RPMI8226 (cell line): ENCODE data around the gene GRB7.
A peak's percentile ranks its signal among the peaks of the same experiment; 100 is the strongest.
"Not testable (repeated sequence)": the region's sequence is repeated elsewhere in the genome, so short reads cannot be mapped to it uniquely, and the experiment has no call there.

Experiments
- DNase-seq: peaks from one replicate; pipeline ENCODE4 v3.0.0-alpha.2; 2015

GRB7 gene

GRCh38 chr17:39736319-39737165, 1.2 kb upstream of the GRB7 start:
- DNase-seq = peak; percentile 21

DNA sequence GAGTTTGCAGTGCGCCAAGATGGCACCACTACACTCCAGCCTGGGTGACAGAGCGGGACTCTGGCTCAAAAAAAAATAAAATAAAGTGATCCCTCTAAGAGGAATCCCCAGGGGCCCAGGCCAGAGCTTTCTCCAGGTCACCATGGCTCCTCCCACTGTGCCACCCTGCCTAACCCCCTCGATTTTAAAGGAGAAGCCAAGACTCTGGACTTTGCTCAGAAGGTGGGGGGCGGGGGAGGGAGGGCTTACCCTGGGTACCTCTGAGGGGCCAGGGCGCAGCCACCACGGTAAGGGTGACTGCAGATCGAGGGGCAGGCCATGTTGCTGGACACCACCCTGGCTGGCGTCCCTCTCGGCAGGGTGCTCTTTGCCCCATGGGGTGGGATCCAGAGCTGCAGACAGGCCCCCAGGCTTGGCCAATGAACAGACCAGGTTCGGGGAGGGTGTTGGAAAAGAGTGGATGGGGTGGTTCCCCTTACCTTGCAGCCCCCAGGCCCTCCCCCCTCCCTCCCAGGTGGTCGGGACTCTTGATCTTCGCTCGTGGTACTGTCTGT, 455 bp upstream of the GRB7 start:
- peak; percentile 24 for DNase-seq

DNA sequence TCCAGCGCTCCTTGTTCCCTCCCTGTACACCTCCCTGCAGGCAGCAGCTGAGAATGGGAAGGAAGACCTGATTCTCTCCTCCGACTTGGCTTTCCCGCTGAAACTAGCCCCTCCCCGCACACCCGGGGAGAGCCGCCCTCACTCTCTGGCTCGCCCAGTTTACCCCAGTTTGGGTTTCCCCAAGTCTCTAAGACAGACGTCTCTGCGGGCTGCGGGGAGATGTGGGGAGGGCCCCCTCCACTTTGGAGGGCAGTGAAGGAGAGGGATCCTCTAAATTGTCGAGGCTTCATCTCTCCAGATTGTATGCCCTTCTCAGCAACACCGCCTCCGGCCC, 797 bp downstream of the GRB7 start:
- peak; percentile 77 for DNase-seq

DNA sequence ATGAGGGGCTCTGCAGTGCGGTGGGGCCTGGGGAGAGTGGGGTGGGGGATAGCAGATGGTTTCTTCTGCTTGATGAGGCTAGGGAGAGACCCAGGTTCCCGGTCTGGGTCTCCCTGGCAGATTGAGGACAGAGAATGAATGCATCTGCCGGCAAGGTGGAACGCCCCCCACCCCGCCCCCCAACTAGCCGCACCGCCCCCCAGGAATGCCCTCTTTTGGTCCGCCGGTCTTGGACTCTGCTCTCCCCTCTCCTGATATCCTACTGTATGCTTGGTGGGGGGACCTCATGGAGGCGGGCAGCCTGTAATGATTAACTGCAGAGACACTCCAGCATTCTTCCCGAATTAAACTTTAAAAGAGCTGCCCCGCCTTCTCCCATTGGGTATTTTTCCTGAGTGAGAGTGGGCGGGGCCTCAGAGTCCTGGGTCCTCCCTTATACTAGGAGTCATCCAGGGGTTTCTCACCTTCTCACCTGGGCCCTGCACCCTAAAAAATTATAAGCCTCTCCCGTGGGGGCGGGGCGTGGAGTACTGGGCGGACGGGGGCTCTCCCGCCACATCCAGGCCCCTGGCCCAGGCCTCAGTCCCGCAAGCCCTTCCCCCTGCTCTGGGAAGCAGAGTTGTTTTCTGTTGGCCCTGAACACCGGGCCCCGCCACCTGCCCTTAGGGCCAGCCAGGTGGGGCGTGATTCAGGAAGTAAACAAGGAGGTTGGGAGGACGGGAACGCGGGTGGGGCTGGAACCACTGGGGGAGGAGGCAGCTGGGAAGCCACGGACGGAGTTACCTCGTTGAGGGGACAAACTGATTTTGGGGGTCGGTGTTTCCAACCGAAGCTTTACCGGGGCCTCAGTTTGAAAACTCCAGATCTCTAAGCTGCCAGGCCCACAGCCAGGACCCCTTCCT, 1.5 kb downstream of the GRB7 start:
- peak; percentile 79 for DNase-seq

GRCh38 chr17:39739885-39740356, 2.2 kb downstream of the GRB7 start:
- DNase-seq = no peak

DNA sequence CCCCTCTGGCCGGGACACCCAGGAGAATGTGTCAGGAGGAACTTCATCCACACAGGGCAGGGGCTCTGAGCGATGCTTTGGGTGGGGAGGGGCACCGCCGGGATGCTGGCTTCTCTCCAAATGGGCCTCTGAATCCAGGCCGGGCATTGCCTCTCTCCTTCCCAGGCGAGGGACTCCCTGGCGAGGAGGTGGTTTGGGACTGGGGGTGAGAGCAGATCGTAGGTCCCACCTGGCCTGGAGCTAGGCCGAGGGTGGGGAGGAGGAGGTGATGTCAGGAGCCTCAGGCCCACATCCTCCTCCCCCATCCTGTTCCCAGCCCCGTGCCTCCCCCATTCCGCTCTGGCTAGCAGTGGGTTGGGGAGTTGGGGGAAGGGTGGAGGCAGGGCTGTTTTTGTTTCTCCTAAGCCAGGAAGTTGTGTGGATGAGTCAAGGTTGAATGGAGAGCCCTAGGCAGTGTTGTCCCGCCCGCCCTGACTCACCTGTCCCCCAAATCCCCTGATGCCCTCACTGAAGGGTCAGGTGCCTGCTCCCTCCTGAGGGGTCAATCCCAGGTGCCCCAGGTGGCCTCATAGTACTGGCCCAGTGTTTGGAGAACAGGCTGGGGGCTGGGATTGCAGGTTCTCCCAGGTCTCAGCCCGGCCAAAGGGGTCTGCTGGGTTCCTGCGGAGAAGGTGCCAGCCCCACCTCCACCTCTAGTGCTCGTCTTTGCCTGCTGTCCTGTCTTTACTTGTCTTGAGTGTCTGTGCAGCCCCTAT, 2.8 kb downstream of the GRB7 start:
- DNase-seq = no peak

DNA sequence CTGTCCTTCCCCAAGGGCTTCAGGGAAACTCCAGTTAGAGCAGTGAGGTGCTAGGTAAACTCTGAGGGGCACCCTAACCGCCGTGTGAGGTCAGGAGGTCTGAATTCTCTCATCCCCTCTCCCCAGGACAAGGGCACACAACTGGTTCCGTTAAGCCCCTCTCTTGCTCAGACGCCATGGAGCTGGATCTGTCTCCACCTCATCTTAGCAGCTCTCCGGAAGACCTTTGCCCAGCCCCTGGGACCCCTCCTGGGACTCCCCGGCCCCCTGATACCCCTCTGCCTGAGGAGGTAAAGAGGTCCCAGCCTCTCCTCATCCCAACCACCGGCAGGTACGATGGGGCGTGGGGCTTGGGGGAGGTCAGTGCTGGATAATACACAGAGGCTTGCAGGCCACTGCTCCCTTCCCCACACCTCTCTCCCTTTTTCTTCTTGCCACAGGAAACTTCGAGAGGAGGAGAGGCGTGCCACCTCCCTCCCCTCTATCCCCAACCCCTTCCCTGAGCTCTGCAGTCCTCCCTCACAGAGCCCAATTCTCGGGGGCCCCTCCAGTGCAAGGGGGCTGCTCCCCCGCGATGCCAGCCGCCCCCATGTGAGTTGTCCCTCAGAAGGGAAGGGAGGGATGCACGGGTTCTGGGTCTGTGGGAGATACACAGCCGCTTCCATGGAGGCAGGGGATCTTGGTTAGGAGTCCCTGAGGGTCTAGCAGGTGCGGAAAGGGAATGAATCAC, 4.6 kb downstream of the GRB7 start:
- no peak for DNase-seq

DNA sequence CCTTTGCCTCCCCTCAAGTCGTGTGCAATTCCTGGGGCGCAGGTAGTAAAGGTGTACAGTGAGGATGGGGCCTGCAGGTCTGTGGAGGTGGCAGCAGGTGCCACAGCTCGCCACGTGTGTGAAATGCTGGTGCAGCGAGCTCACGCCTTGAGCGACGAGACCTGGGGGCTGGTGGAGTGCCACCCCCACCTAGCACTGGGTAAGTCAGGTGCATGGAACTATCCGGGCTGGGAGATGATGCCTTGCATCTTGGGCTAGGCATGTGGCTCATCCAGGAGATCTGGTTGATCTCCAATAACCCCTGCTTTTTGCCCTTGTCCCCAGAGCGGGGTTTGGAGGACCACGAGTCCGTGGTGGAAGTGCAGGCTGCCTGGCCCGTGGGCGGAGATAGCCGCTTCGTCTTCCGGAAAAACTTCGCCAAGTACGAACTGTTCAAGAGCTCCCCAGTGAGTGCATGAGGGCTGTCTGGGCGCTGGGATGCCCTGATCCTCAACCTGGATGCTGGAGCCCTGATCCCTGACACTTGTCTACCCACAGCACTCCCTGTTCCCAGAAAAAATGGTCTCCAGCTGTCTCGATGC, 5.2 kb downstream of the GRB7 start:
- no peak for DNase-seq

GRCh38 chr17:39744075-39744835, 6.5 kb downstream of the GRB7 start:
- no peak for DNase-seq

GRCh38 chr17:39744836-39745215, 7.1 kb downstream of the GRB7 start:
- DNase-seq = no peak

GRCh38 chr17:39745335-39746144, 7.8 kb downstream of the GRB7 start:
- DNase-seq = no peak

DNA sequence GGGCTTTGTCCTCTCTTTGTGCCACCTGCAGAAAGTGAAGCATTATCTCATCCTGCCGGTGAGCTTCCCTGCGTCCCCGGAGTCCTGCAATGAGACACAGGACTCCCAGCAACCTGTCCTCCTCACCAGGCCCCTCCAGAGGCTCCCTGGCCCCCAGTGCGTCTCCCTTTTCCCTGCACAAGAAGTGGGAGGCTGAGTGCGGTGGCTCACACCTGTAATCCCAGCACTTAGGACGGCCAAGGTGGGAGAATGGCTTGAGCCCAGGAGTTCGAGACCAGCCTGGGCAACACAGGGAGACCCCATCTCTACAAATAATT, 8.4 kb downstream of the GRB7 start:
- DNase-seq = no peak

DNA sequence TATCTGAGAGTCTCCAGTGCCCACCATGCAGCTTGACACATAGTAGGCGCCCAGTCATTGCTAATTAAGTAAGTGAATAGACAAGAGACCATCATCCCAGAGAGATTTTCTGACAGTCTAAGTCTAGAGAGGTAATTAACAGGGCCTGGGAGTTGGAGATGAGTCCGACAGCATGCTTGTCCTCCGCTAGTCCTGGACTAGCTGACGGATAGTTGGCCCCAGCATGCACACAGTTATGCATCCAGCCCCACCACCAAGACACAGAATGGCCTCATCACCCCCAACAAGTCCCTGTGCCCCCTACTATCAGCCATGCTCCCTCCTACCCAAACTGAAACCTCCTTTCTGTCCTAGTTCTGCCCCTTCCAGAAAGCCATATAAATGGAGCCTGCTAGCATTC, 10.0 kb downstream of the GRB7 start:
- no peak for DNase-seq

DNA sequence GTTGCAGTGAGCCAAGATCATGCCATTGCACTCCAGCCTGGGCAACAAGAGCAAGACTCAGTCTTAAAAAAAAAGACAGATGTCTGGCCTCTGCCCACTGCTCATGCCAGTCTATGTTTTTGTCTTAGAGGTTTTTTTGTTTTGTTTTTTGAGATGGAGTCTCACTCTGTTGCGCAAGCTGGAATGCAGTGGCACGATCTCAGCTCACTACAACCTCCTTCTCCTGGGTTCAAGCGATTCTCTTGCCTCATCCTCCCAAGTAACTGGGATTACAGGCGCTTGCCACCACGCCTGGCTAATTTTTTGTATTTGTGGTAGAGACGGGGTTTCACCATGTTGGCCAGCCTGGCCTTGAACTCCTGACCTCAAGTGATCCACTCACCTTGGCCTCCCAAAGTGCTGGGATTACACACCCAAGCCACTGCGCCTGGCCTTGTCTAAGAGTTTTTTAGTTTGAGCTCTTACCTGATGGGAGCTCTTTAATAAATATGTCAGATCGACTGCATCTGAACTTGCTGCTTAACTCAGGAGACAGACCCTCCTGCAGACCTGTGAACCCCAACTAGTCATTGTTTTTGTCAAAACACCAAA, 10.8 kb downstream of the GRB7 start:
- DNase-seq = not testable (repeated sequence)

GRCh38 chr17:39750131-39751015, 12.6 kb downstream of the GRB7 start:
- DNase-seq = no peak

DNA sequence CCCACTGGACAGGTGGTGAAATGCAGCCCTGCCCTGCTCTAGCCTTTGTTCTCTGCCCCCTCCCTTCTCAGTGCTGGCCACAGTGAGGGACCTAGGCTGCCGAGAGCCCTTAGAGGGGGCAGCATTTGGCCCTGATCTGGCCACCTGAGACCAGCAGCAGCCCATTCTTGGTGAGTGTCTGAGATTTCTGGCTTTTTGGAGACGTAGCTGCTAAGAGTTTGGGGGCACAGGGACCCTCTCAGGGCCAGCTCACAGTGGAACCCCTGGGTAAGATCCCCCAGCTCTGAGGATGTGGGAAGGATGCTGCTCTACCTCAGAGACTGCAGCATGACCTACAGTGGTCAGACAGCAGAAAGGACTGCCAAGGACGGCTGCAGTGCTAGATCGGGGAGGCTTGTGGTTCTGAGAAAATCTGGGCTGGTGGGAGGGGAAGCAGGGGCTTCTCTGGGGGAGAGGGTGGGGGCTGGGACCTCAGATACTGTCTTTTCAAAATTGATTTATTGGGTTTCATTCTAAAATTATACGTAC, 13.3 kb downstream of the GRB7 start:
- no peak for DNase-seq

GRCh38 chr17:39751637-39752036, 13.9 kb downstream of the GRB7 start:
- DNase-seq = no peak

GRCh38 chr17:39752241-39752881, 14.6 kb downstream of the GRB7 start:
- no peak for DNase-seq
